RWPE1 (cell line): ENCODE measurements around the gene MPI.
"Not testable (repeated sequence)": the region's sequence is repeated elsewhere in the genome, so short reads cannot be mapped to it uniquely, and the experiment has no call there.

ENCODE experiments used
- CTCF ChIA-PET: fragments of 350-600 bp; sonication (Branson Sonifier 250); formaldehyde crosslinking; extraction: SDS; loops from one replicate; lab custom pipeline; 2021; lab: Yijun Ruan, JAX
- POLR2A ChIA-PET: fragments of 400-600 bp; formaldehyde crosslinking; extraction: SDS; loops from one replicate; lab custom pipeline; 2020; ENCODE audit warnings: antibody characterized with exemption; ENCODE audit not compliant: low non-redundant PET; lab: Yijun Ruan, JAX
- DNase-seq: peaks from one replicate; pipeline ENCODE4 v3.0.0; 2012; ENCODE audit warnings: low spot score
- H3K27ac ChIP-seq: fragments of 450-650 bp; 2 replicates; pipeline ENCODE4 v1.5.1; 2017
- CTCF ChIP-seq: fragments of 450-650 bp; conservative IDR thresholded peaks from 2 replicates; pipeline ENCODE4 v1.5.1; 2017; ENCODE audit warnings: low read depth, mild to moderate bottlenecking

Gene MPI

GRCh38 chr15:74892931-74893330 lies 3.1 kb downstream of the MPI start:
- no peak for DNase-seq
- POLR2A ChIA-PET = no interaction called here
- no peak for TF ChIP-seq CTCF
- peak overlapping the region; percentile 42 for H3K27ac ChIP-seq
- CTCF ChIA-PET = interaction anchor here (1.9 kb wide), 1 partner anchor 9 kb away, joined by 11 read pairs; no protein-coding TSS in a partner anchor

GRCh38 chr15:74893627-74894026 lies 3.8 kb downstream of the MPI start:
- CTCF ChIA-PET = no interaction called here
- POLR2A ChIA-PET = interaction anchor here (0.7 kb wide), 1 partner anchor 434 kb away, joined by 3 read pairs; no protein-coding TSS in a partner anchor
- TF ChIP-seq CTCF = no peak
- no peak for DNase-seq
- peak overlapping the region; percentile 42 for H3K27ac ChIP-seq

GRCh38 chr15:74894383-74894782 lies 4.5 kb downstream of the MPI start:
- not testable (repeated sequence) for DNase-seq, H3K27ac ChIP-seq
- ChIA-PET POLR2A (interaction anchor here (0.7 to 0.8 kb wide), 2 partner anchors 61 to 277 kb away, joined by 4 read pairs; no protein-coding TSS in a partner anchor), CTCF (interaction anchor here (0.7 kb wide), 1 partner anchor 85 kb away, joined by 4 read pairs; no protein-coding TSS in a partner anchor)

GRCh38 chr15:74895830-74896229 lies 6.0 kb downstream of the MPI start:
- POLR2A ChIA-PET = interaction anchor here (0.6 kb wide), 1 partner anchor 101 kb away, joined by 3 read pairs; no protein-coding TSS in a partner anchor
- CTCF ChIA-PET = no interaction called here
- no peak for TF ChIP-seq CTCF
- H3K27ac ChIP-seq = peak overlapping the region; percentile 7
- no peak for DNase-seq

GRCh38 chr15:74896316-74896715 lies 6.5 kb downstream of the MPI start:
- DNase-seq = no peak
- peak overlapping the region; percentile 7 for H3K27ac ChIP-seq
- POLR2A ChIA-PET = interaction anchor here (0.6 kb wide), 1 partner anchor 102 kb away, joined by 3 read pairs; no protein-coding TSS in a partner anchor
- TF ChIP-seq CTCF = no peak
- CTCF ChIA-PET = interaction anchor here (1.8 kb wide), 1 partner anchor 125 kb away, joined by 6 read pairs; no protein-coding TSS in a partner anchor

- CTCF ChIA-PET = interaction anchor here (0.6 to 1.8 kb wide), 3 partner anchors 60 to 744 kb away, joined by 3 to 6 read pairs (median 3); no protein-coding TSS in a partner anchor
- peak overlapping the region; percentile 8 for H3K27ac ChIP-seq
- no peak for DNase-seq
- no peak for TF ChIP-seq CTCF
- POLR2A ChIA-PET = no interaction called here
These were observed 7.5 kb downstream of the MPI start for GRCh38 chr15:74897300-74897701.

- ChIA-PET POLR2A (interaction anchor here (0.6 kb wide), 1 partner anchor 17 kb away, joined by 3 read pairs; no protein-coding TSS in a partner anchor), CTCF (interaction anchor here (0.5 to 2.3 kb wide), 30 partner anchors 9 to 141 kb away, joined by 3 to 12 read pairs (median 4); partner anchors contain the start of genes CPLX3 and MPI)
- H3K27ac ChIP-seq = no peak overlapping the region
- peak; percentile 82 for DNase-seq
- TF ChIP-seq CTCF = peak; percentile 99
These were observed 11.8 kb downstream of the MPI start for GRCh38 chr15:74901612-74902063.
